SK-N-SH (cell line): ENCODE data around the gene S100A8. TPM values are rescaled to one million over a fixed set of nuclear protein-coding genes. Genes with fewer than 3 reads are reported as not detected.

Source experiments
- CTCF ChIA-PET: fragments of 300-600, 350-600 bp; formaldehyde crosslinking; extraction: SDS; loops from one replicate; lab custom pipeline; 2021; lab: Yijun Ruan, JAX
- POLR2A ChIA-PET: fragments of 350-600 bp; sonication (Branson Sonifier 250); formaldehyde crosslinking; extraction: SDS; loops from one replicate; lab custom pipeline; 2020; ENCODE audit warnings: antibody characterized with exemption, inconsistent platforms; lab: Yijun Ruan, JAX
- DNase-seq: peaks from one replicate; pipeline ENCODE4 v3.0.0; 2012
- H2AFZ ChIP-seq: fragments of 200-600 bp; sonication (generic); 2 replicates; pipeline ENCODE4 v1.8.1; 2016; ENCODE audit warnings: antibody characterized with exemption, mild to moderate bottlenecking, low read depth
- H3F3A ChIP-seq: fragments of 200-600 bp; sonication (generic); replicated peaks from 2 replicates; pipeline ENCODE3; 2016; ENCODE audit warnings: antibody characterized with exemption, mild to moderate bottlenecking; ENCODE audit not compliant: insufficient read depth
- H3K27ac ChIP-seq, 2 experiments: fragments of 200-500 bp in 1 of 2; fragments of 200-600 bp in 1 of 2; sonication (Bioruptor generic) in 1 of 2; sonication (generic), shearing (Covaris generic) in 1 of 2; 2 replicates each; pipeline versions ENCODE4 v1.5.1 to v1.6.1; 2014 to 2016; ENCODE audit warnings: low read depth in 2 of 2, inconsistent platforms in 1 of 2, low read length in 1 of 2, mild to moderate bottlenecking in 1 of 2, mixed read lengths in 1 of 2
- H3K27me3 ChIP-seq: fragments of 200-600 bp; sonication (generic), shearing (Covaris generic); 2 replicates; pipeline ENCODE4 v1.6.1; 2016; ENCODE audit warnings: mixed run types; ENCODE audit not compliant: insufficient read depth
- H3K36me3 ChIP-seq, 2 experiments: fragments of 200-500 bp in 1 of 2; fragments of 200-600 bp in 1 of 2; sonication (Bioruptor generic) in 1 of 2; sonication (generic) in 1 of 2; replicated peaks in 1 of 2; 2 replicates each; pipeline versions ENCODE3 to v1.5.1; 2014 to 2016; ENCODE audit warnings: low read length in 1 of 2, mild to moderate bottlenecking in 1 of 2; ENCODE audit not compliant: insufficient read depth in 2 of 2, control insufficient read depth in 1 of 2
- H3K4me1 ChIP-seq, 2 experiments: fragments of 200-500 bp in 1 of 2; fragments of 200-600 bp in 1 of 2; sonication (Bioruptor generic) in 1 of 2; sonication (generic), shearing (Covaris generic) in 1 of 2; 2 replicates each; pipeline versions ENCODE4 v1.5.1 to v1.6.1; 2014 to 2016; ENCODE audit warnings: low read depth in 1 of 2, low read length in 1 of 2, mixed run types in 1 of 2; ENCODE audit not compliant: insufficient read depth in 2 of 2, control insufficient read depth in 1 of 2
- H3K4me2 ChIP-seq: fragments of 200-600 bp; sonication (generic), shearing (Covaris generic); 2 replicates; pipeline ENCODE4 v1.6.1; 2017; ENCODE audit warnings: mixed run types
- H3K4me3 ChIP-seq, 2 experiments: fragments of 200-500 bp in 1 of 2; fragments of 200-600 bp in 1 of 2; sonication (Bioruptor generic) in 1 of 2; sonication (generic), shearing (Covaris generic) in 1 of 2; 2 replicates each; pipeline versions ENCODE4 v1.5.1 to v1.8.1; 2014 to 2016; ENCODE audit warnings: low read depth in 2 of 2, inconsistent platforms in 1 of 2, low read length in 1 of 2, mild to moderate bottlenecking in 1 of 2, mixed read lengths in 1 of 2, moderate library complexity in 1 of 2
- H3K79me2 ChIP-seq: fragments of 200-600 bp; sonication (generic); 2 replicates; pipeline ENCODE4 v1.8.1; 2017; ENCODE audit warnings: mild to moderate bottlenecking; ENCODE audit not compliant: insufficient read depth
- H3K9ac ChIP-seq: fragments of 200-600 bp; sonication (generic); 2 replicates; pipeline ENCODE4 v1.6.1; 2017; ENCODE audit warnings: mixed run types
- H3K9me2 ChIP-seq: fragments of 200-600 bp; sonication (generic); 2 replicates; pipeline ENCODE4 v1.6.1; 2017; ENCODE audit warnings: mixed run types
- H3K9me3 ChIP-seq: fragments of 200-600 bp; sonication (generic); 2 replicates; pipeline ENCODE4 v1.6.1; 2017; ENCODE audit warnings: mixed run types, mild to moderate bottlenecking, moderate library complexity
- H4K20me1 ChIP-seq: fragments of 200-600 bp; sonication (generic); 2 replicates; pipeline ENCODE4 v1.6.1; 2017; ENCODE audit warnings: mild to moderate bottlenecking, mixed run types; ENCODE audit not compliant: insufficient read depth
- CHD2 ChIP-seq: fragments of 150-350 bp; IDR thresholded peaks from 2 replicates; pipeline ENCODE4 v1.6.1; 2018; ENCODE audit warnings: low read length; ENCODE audit not compliant: partially characterized antibody
- EP300 ChIP-seq, 2 experiments: IDR thresholded peaks; 2 replicates each; pipeline versions ENCODE4 v1.4.0 to v1.6.1; 2012; ENCODE audit warnings: borderline replicate concordance in 1 of 2, low read depth in 1 of 2, low read length in 1 of 2
- FOSL2 ChIP-seq: IDR thresholded peaks from 2 replicates; pipeline ENCODE4 v1.4.0; 2012; ENCODE audit warnings: low read depth, mild to moderate bottlenecking, moderate library complexity, borderline replicate concordance
- FOXM1 ChIP-seq: IDR thresholded peaks from 2 replicates; pipeline ENCODE4 v1.4.0; 2012; ENCODE audit warnings: low read depth, mild to moderate bottlenecking
- IRF3 ChIP-seq: fragments of 150-350 bp; IDR thresholded peaks from 2 replicates; pipeline ENCODE4 v1.6.1; 2016; ENCODE audit warnings: mild to moderate bottlenecking, low read depth, low read length
- MAX ChIP-seq: IDR thresholded peaks from 2 replicates; pipeline ENCODE4 v1.4.0; 2012; ENCODE audit warnings: low read depth
- MEF2A ChIP-seq: IDR thresholded peaks from 2 replicates; pipeline ENCODE4 v1.4.0; 2012; ENCODE audit warnings: low read depth, borderline replicate concordance
- NRF1 ChIP-seq: IDR thresholded peaks from 2 replicates; pipeline ENCODE4 v1.6.1; 2012; ENCODE audit warnings: low read depth, mild to moderate bottlenecking, low read length
- PBX3 ChIP-seq: IDR thresholded peaks from 2 replicates; pipeline ENCODE4; 2012
- POLR2AphosphoS5 ChIP-seq: IDR thresholded peaks from 2 replicates; pipeline ENCODE4 v1.6.1; 2012; ENCODE audit warnings: low read depth, low read length
- REST ChIP-seq: IDR thresholded peaks from 2 replicates; pipeline ENCODE4 v1.6.1; 2012; ENCODE audit warnings: mild to moderate bottlenecking, low read depth, low read length, moderate library complexity
- RFX5 ChIP-seq: IDR thresholded peaks from 2 replicates; pipeline ENCODE4 v1.6.1; 2012; ENCODE audit warnings: mild to moderate bottlenecking, improper control_type of control experiment, low read length
- RXRA ChIP-seq: IDR thresholded peaks from 2 replicates; pipeline ENCODE4 v1.4.0; 2012; ENCODE audit warnings: low read depth, mild to moderate bottlenecking, borderline replicate concordance
- SIN3A ChIP-seq: IDR thresholded peaks from 2 replicates; pipeline ENCODE4 v1.6.1; 2012; ENCODE audit warnings: low read depth, mild to moderate bottlenecking, low read length, moderate library complexity, borderline replicate concordance
- USF1 ChIP-seq: IDR thresholded peaks from 2 replicates; pipeline ENCODE4 v1.4.0; 2012; ENCODE audit warnings: low read depth, borderline replicate concordance
- USF2 ChIP-seq: fragments of 150-350 bp; IDR thresholded peaks from 2 replicates; pipeline ENCODE4 v1.6.1; 2017; ENCODE audit warnings: antibody characterized with exemption, low read length, low read depth, borderline replicate concordance
- ZBTB33 ChIP-seq: IDR thresholded peaks from 2 replicates; pipeline ENCODE4 v1.4.0; 2012; ENCODE audit warnings: low read depth, borderline replicate concordance
- WGBS: methylation state at CpG from one replicate; pipeline ENCODE4 v1.1.6; 2017; ENCODE audit warnings: low lambda C conversion rate; 5-methylcytosine and 5-hydroxymethylcytosine counted together
- polyA plus RNA-seq, 3 experiments: library from polyadenylated mRNA; depleted of rRNA; stranded (reverse); fragments of >200 nt; gene quantifications; 2 replicates each; pipeline ENCODE4 v1.2.3, GENCODE V29; 2012

The S100A8 gene
- polyA plus RNA-seq, 1 of the 3 experiments (the other 2 are of a cell fraction) = not detected

GRCh38 chr1:153387785-153388184 is 3.1 kb downstream of the S100A8 start:
- Histone ChIP-seq H3K27ac (no peak overlapping the region), H3K4me1 (no peaks in the 10 kb centered on the region), H4K20me1 (no peaks in the 10 kb centered on the region), H3K9me3 (no peaks in the 10 kb centered on the region), H3K9ac (no peak overlapping the region), H3K79me2 (no peaks in the 10 kb centered on the region), H3K9me2 (no peaks in the 10 kb centered on the region), H3K27me3 (peaks cover 14% of the 10 kb centered on the region), H3K4me3 (no peak overlapping the region), H3K4me2 (no peak overlapping the region), H3K36me3 (no peaks in the 10 kb centered on the region), H3F3A (no peaks in the 10 kb centered on the region), H2AFZ (no peak overlapping the region)
- DNase-seq = no peak
- CTCF ChIA-PET = interaction anchor here (0.9 kb wide), 1 partner anchor 107 kb away, joined by 3 read pairs; no protein-coding TSS in a partner anchor
- TF ChIP-seq CHD2 = no peak
- no peak for TF ChIP-seq REST
- no peak for TF ChIP-seq POLR2AphosphoS5
- TF ChIP-seq USF2 = no peak
- TF ChIP-seq RFX5 = no peak
- no peak for TF ChIP-seq SIN3A
- TF ChIP-seq PBX3 = no peak
- no peak for TF ChIP-seq MAX
- TF ChIP-seq NRF1 = no peak
- no peak for TF ChIP-seq IRF3
- no peak for TF ChIP-seq RXRA
- TF ChIP-seq FOSL2 = no peak
- TF ChIP-seq MEF2A = no peak
- no peak for TF ChIP-seq FOXM1
- TF ChIP-seq EP300 (IDR thresholded peaks at IDR 0.05; ENCODE audit: borderline replicate concordance in 1 of 2, low read depth in 1 of 2, low read length in 1 of 2) = no peak
- no peak for TF ChIP-seq USF1
- TF ChIP-seq ZBTB33 = no peak
- POLR2A ChIA-PET = no interaction called here
- 0% methylated on average over 3 of the region's 4 CpGs for WGBS
